Aorta (tissue), 5 donors: Measurements from ENCODE around the gene DHRS13. TPM values are rescaled to one million over a fixed set of nuclear protein-coding genes. Genes with fewer than 3 reads are reported as not detected.

Experiments used
- ATAC-seq: fragments of 200-7000 bp; cut with Tn5 transposase; one replicate; pipeline ENCODE4 v1.9.1; 2022; ENCODE audit warnings: moderate library complexity; ENCODE audit not compliant: low FRiP score
- DNase-seq, 2 donors: peaks; one replicate each; pipeline ENCODE4 v3.0.0-alpha.2; 2020
- H3K27ac ChIP-seq, 2 donors: one replicate each; pipeline ENCODE4 v1.5.1; 2013; ENCODE audit warnings: low read length in 2 of 2, mild to moderate bottlenecking in 2 of 2, moderate library complexity in 2 of 2, control low read depth in 1 of 2, inconsistent platforms in 1 of 2, low read depth in 1 of 2
- H3K27me3 ChIP-seq, 2 donors: one replicate each; pipeline ENCODE4 v1.6.1; 2013; ENCODE audit warnings: control low read depth in 1 of 2, low read length in 1 of 2, mild to moderate bottlenecking in 1 of 2, moderate library complexity in 1 of 2; ENCODE audit not compliant: insufficient read depth in 2 of 2, control insufficient read depth in 1 of 2
- H3K36me3 ChIP-seq, 2 donors: one replicate each; pipeline ENCODE4 v1.6.1; 2013; ENCODE audit warnings: control low read depth in 1 of 2, low read length in 1 of 2, mild to moderate bottlenecking in 1 of 2; ENCODE audit not compliant: insufficient read depth in 2 of 2, control insufficient read depth in 1 of 2
- H3K4me1 ChIP-seq, 2 donors: one replicate each; pipeline ENCODE4 v1.6.1; 2013; ENCODE audit warnings: low read length in 2 of 2, control low read depth in 1 of 2, mild to moderate bottlenecking in 1 of 2, moderate library complexity in 1 of 2; ENCODE audit not compliant: insufficient read depth in 2 of 2, control insufficient read depth in 1 of 2
- H3K4me3 ChIP-seq, 2 donors: one replicate each; pipeline ENCODE4 v1.5.1; 2013; ENCODE audit warnings: low read length in 2 of 2, control low read depth in 1 of 2, mild to moderate bottlenecking in 1 of 2
- H3K9me3 ChIP-seq: one replicate; pipeline ENCODE4 v1.6.1; 2013; ENCODE audit warnings: mild to moderate bottlenecking, low read length; ENCODE audit not compliant: control insufficient read depth
- WGBS, 2 donors: extraction: QIAGEN DNeasy Blood & Tissue Kit; methylation state at CpG; one replicate each; pipeline ENCODE4 v1.1.7; 2013; 5-methylcytosine and 5-hydroxymethylcytosine counted together
- intact Hi-C, 2 donors: fragments of 100-400 bp; cut with DNase I; formaldehyde crosslinking; loops; one replicate each; pipeline versions ENCODE4 v1.14.2 to v1.15.0; 2022
- polyA plus RNA-seq, 2 donors: library from polyadenylated mRNA; stranded (reverse); fragments of 200-250 nt; gene quantifications; one replicate each; pipeline ENCODE4 v1.2.3, GENCODE V29; 2013
- total RNA-seq, 2 donors: library from RNA; stranded (reverse); fragmentation: NEBNext Ultra II Directional; extraction: Animal tissue kit (Norgen Biotek cat#: 25700); gene quantifications; one replicate each; pipeline ENCODE4 v1.2.1, GENCODE V29; 2021
- donor health status: healthy with polysubstance abuse.
- donor health status: Bipolar disorder and iron deficiency.
- donor health status: DM: no; HTN: no; CAD: no.
- donor health status: DM: no; HTN: no; CAD: no.
- donor health status: DM: yes; HTN: yes; CAD: no.

Gene DHRS13
- total and polyA plus RNA-seq, 4 donors, result 0.75 to 6.1 (median 3.5) TPM

DNA sequence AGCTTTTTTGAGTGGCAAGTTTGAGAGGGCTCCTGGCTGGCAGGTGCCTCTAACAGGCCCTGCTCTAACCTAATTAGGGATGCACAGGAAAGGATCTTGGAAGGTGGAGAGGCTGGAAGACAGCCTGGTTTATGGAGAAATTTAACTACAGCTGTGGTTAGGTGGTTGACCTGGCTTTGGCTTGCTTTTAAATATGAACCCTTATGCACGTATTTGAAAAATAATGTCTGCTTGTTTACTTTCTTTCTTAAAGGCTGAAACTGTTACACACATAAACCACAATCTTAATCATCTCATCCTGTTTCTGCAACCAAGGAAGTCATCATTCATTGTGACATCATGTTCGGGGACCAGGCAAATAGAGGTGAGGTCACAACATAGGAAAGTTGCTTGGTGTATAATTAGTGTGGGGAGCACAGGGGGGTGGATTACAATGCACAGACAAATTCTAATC, 23.1 kb upstream of the DHRS13 start:
- no peak for DNase-seq
- 26 to 30% methylated on average over 2 of the region's 2 CpGs for WGBS, 2 donors
- no peak overlapping the region for H3K4me3 ChIP-seq
- no peaks in the 10 kb centered on the region for H3K9me3 ChIP-seq
- H3K27ac ChIP-seq, result no peak overlapping the region
- H3K27me3 ChIP-seq, result no peaks in the 10 kb centered on the region
- H3K4me1 ChIP-seq, result no peaks in the 10 kb centered on the region
- intact Hi-C loops, result no loop called here
- peak; percentile 59 for ATAC-seq
- peaks cover 0 to 3% of the 10 kb centered on the region in 2 donors for H3K36me3 ChIP-seq

DNA sequence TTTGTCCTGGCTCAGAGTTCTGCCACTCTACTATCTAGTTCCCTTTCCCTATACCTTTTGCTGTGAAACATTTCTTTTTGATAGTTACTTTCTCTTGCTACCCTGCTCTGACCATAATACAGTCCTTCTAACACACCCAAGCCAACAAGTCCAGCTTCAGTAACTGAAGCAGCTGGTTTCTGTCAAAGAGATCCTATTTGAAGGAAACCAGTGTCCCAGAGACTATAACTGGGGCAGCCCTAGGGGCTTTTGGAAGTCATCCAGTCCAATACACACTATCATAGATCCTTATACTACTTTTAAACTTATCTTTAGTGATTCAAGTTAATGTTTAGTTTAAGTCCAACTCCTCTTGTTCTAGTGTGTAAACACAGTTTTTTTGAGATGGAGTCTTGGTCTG, 17.3 kb upstream of the DHRS13 start:
- no peak for ATAC-seq
- Histone ChIP-seq H3K27ac (no peak overlapping the region), H3K4me3 (no peak overlapping the region), H3K4me1 (no peaks in the 10 kb centered on the region), H3K36me3 (peaks cover 7 to 11% of the 10 kb centered on the region in 2 donors), H3K27me3 (no peaks in the 10 kb centered on the region), H3K9me3 (no peaks in the 10 kb centered on the region)
- intact Hi-C loops, result no loop called here
- DNase-seq, result no peak

DNA sequence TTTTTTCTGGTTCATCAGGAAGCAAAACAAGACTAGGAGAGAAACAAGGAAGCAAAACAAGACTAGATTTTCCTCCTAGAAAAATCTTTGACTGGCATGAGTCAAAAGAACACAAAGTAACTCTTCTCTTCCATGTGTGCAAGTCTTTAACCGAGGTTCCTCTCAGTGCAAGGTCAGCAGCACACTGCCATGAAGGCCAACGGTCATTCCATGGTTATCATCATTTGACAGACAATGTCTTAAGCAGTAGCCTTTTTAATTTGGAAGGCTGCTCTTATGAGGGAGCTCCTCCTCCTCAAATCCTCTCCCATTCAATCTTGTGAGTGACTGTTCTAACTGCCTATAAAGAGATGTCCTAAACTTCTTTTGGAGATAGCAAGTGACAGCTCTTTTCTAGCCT, 15.4 kb upstream of the DHRS13 start:
- Histone ChIP-seq H3K27me3 (no peaks in the 10 kb centered on the region), H3K4me1 (no peaks in the 10 kb centered on the region), H3K4me3 (no peak overlapping the region), H3K9me3 (no peaks in the 10 kb centered on the region), H3K27ac (no peak overlapping the region), H3K36me3 (peaks cover 9 to 11% of the 10 kb centered on the region in 2 donors)
- DNase-seq (no peak), ATAC-seq (no peak)
- intact Hi-C loops, result loop anchor here (5.0 kb wide), 1 partner anchor 156 kb away; no protein-coding TSS in a partner anchor
- WGBS, 2 donors, result 76 to 83% methylated on average over 2 of the region's 2 CpGs

DNA sequence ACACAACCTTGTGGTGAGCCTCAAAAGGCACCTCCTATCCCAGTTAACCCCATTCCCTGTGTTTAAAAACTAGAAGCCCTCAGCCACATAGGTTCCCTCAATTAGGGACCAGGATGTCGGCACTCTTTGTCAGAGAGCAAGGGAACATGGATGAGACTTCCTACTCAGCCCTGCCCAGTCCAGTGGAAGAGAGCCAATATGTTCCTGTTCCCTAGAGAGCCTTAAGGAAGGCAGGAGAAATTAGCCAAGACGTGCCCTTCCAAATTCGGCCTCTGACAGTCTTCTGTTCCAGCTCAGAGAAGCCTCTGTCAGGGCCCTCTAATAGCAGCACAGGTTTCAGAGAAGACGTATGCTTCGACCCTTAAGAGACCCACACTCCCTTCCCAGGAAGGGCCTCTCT, 14.6 kb upstream of the DHRS13 start:
- ATAC-seq, result peak; percentile 42

DNA sequence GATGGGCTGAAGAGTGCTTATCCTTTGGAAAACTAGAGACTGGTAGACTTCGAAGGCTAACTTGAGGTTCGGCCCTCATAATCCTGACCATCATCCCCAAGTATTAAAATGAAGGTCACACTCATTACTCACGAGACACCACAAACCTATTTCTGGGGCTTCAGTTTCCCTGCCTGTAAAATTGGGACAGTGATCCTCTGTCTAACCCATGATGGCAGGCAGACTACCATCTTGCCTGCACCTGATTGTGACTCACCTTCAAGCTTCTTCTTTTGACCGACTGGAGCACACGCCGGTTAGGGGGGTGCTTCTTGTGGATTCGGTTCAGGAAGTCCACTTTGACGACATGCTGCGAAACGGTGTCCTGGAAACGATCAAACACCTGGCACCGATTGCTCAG, 14.2 kb upstream of the DHRS13 start:
- no peaks in the 10 kb centered on the region for H3K27me3 ChIP-seq
- no peak overlapping the region for H3K4me3 ChIP-seq
- H3K27ac ChIP-seq, result no peak overlapping the region
- intact Hi-C loops, result loop anchor here (5.0 kb wide), 1 partner anchor 155 kb away; no protein-coding TSS in a partner anchor
- DNase-seq (no peak), ATAC-seq (no peak)
- 82 to 83% methylated on average over 12 of the region's 12 CpGs for WGBS, 2 donors
- no peaks in the 10 kb centered on the region for H3K4me1 ChIP-seq
- peaks cover 14 to 18% of the 10 kb centered on the region in 2 donors for H3K36me3 ChIP-seq
- H3K9me3 ChIP-seq, result no peaks in the 10 kb centered on the region

More for the DNA sequence above, 14.6 kb upstream of the DHRS13 start:
- Histone ChIP-seq H3K27ac (no peak overlapping the region), H3K9me3 (no peaks in the 10 kb centered on the region), H3K4me3 (no peak overlapping the region), H3K4me1 (no peaks in the 10 kb centered on the region), H3K36me3 (peaks cover 14 to 16% of the 10 kb centered on the region in 2 donors), H3K27me3 (no peaks in the 10 kb centered on the region)
- intact Hi-C loops, result loop anchor here (5.0 kb wide), 1 partner anchor 155 kb away; no protein-coding TSS in a partner anchor
- WGBS, 2 donors, result 37 to 46% methylated on average over 5 of the region's 5 CpGs
- DNase-seq, result no peak

DNA sequence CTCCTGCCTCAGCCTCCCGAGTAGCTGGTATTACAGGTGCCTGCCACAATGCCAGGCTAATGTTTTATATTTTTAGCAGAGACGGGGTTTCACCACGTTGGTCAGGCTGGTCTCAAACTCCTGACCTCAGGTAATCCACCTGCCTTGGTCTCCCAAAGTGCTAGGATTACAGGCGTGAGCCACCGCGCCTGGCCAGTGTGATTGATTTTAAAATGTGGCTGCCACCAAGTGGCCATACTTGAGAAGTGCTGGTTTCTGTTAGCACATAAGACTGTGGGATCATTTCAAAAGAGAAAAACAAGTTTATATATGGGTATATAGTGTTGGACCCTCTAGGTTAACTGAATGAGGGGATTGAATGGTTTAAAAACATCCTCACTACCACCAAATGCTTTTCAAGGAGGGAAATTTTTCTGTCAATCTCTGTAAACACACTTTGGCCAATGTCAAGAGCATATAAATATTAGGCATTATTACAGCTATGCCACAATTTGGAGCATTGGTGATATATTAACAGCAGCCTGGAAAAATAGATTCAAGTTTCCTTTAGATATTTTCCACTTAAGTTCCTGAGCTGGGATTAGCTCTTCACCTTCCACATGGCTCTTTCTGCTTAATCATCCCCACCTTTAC, 13.5 kb upstream of the DHRS13 start:
- Histone ChIP-seq H3K36me3 (peaks cover 14 to 23% of the 10 kb centered on the region in 2 donors), H3K4me1 (no peaks in the 10 kb centered on the region), H3K9me3 (no peaks in the 10 kb centered on the region), H3K27me3 (no peaks in the 10 kb centered on the region), H3K4me3 (no peak overlapping the region), H3K27ac (no peak overlapping the region)
- 35 to 40% methylated on average over 6 of the region's 6 CpGs for WGBS, 2 donors
- DNase-seq, result no peak
- intact Hi-C loops, result loop anchor here (5.0 kb wide), 1 partner anchor 154 kb away; no protein-coding TSS in a partner anchor
- ATAC-seq, result peak; percentile 65

DNA sequence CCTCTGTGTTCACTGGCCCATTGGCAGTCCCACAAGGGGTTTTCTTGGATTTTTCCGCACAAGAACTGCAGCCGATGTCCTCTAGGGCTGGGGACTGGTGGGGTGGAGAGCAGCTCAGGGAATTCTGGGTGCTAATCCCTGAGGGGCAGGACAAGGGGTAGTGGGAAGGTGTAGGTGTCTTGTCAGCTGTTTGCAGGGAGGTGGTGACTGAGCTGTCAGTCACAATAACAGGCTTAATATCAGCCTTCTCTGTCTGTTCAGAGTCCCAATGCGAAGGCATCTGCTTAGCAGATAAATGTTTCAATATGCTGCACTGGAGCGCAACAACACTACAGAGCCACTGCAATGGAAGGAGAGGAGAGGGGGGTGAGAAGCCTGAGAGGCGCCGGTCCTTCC, 10.1 kb upstream of the DHRS13 start:
- H3K9me3 ChIP-seq, result no peaks in the 10 kb centered on the region
- no peak for ATAC-seq
- peaks cover 14 to 25% of the 10 kb centered on the region in 2 donors for H3K36me3 ChIP-seq
- H3K27ac ChIP-seq, result no peak overlapping the region
- intact Hi-C loops, result loop anchor here in 1 of 2 donors (5.0 kb wide), 1 partner anchor 34 kb away; no protein-coding TSS in a partner anchor
- 90 to 95% methylated on average over 6 of the region's 6 CpGs for WGBS, 2 donors
- H3K4me3 ChIP-seq, result no peak overlapping the region
- H3K27me3 ChIP-seq, result no peaks in the 10 kb centered on the region
- no peaks in the 10 kb centered on the region for H3K4me1 ChIP-seq
- no peak for DNase-seq

DNA sequence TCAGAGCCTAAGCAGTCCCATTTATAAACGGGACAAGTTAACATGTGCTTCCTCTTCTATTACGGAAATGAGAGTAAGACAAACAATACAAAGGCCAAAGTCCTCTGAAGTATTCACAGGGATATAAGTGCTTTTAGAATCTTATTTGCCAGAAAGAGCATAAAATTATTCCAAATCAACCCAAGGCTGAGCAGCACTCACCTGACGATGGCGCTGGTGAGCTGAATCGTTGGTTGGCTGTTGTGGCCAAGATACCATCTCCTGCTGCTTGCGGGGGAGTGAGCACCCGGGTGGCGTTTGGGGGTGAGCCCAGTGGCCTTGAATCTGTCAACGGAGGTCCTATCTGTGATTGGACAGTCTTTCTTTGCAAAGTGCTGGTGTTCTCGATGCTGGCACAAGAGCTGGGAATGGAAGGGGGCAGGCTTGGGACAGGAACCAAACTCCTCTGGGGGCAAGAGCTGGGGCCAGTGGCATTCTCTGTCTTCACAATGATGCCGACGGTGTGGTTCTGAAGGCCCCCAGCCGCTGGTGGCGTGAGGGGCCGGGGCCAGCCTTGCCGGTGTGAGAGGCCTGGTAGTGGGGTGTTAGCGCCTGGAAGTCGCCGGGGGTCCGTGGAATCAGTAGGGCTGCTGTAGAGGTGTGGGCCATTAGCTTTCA, 9.5 kb upstream of the DHRS13 start:
- Histone ChIP-seq H3K4me1 (no peaks in the 10 kb centered on the region), H3K27ac (no peak overlapping the region), H3K4me3 (no peak overlapping the region), H3K9me3 (no peaks in the 10 kb centered on the region), H3K36me3 (peaks cover 9 to 25% of the 10 kb centered on the region in 2 donors), H3K27me3 (no peaks in the 10 kb centered on the region)
- DNase-seq (no peak), ATAC-seq (no peak)
- intact Hi-C loops, result loop anchor here in 1 of 2 donors (5.0 kb wide), 1 partner anchor 35 kb away; no protein-coding TSS in a partner anchor
- 80 to 82% methylated on average over 20 of the region's 20 CpGs for WGBS, 2 donors
